Measurements from ENCODE around the gene PLEKHG4B.

GRCh38 chr5:201672-202071, 109.7 kb downstream of the PLEKHG4B start:
- TF ChIP-seq CTCF (optimal IDR thresholded peaks at IDR 0.05 in 1 of 3, IDR thresholded peaks at IDR 0.05 in 1 of 3, conservative IDR thresholded peaks at IDR 0.05 in 1 of 3; ENCODE audit: extremely low read depth in 1 of 3, insufficient read depth in 2 of 3, low read length in 3 of 3) = no peak
- no peak for TF ChIP-seq EZH2 (IDR thresholded peaks at IDR 0.05; ENCODE audit: low read length)

Measured in keratinocyte (primary cell).